ENCODE measurements around the gene CACHD1. TPM values are rescaled to one million over a fixed set of nuclear protein-coding genes. Genes with fewer than 3 reads are reported as not detected.

The CACHD1 gene
- total RNA-seq, 1 experiment from 2014 or later, result 8.4 TPM

DNA sequence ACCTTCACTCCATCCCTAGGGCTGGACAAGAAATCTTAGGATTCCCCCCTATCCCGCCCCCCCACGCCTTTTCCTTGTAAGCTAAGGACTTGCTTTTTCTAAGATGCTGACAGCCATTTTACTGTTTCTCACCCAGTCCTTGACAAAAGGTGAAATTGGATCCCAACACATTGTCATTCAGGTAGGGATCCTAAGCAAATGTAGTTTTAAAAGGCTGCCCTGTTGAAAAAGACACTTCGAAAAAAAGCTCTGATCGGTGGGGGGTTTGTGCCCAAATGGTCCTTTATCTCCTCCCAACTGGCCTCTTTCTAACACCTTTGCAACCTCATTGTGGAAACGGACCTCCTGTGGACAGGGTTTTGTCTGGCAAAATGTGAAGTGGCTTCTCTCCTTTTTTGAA is 2.9 kb downstream of the CACHD1 start:
- POLR2A ChIA-PET, result no interaction called here
- Histone ChIP-seq H3K9ac (ENCODE audit: low read length) (no peak overlapping the region), H3K79me2 (ENCODE audit: insufficient read depth, low read length) (peaks cover 15% of the 10 kb centered on the region), H3K36me3 (ENCODE audit: control insufficient read depth in 1 of 2, insufficient read depth in 2 of 2, low read length in 2 of 2) (no peaks in the 10 kb centered on the region), H3K27ac (ENCODE audit: low read depth, low read length) (no peak overlapping the region), H3K9me2 (ENCODE audit: insufficient read depth) (no peaks in the 10 kb centered on the region), H3K4me1 (ENCODE audit: control insufficient read depth in 1 of 2, insufficient read depth in 2 of 2, low read length in 2 of 2) (peaks cover 8 to 24% of the 10 kb centered on the region in 2 experiments; a peak in 3 of 4 replicates), H4K20me1 (ENCODE audit: insufficient read depth) (no peaks in the 10 kb centered on the region), H3K9me3 (ENCODE audit: control insufficient read depth in 1 of 2, insufficient read depth in 1 of 2, low read depth in 1 of 2, low read length in 2 of 2) (no peaks in the 10 kb centered on the region), H3K4me2 (ENCODE audit: low read length) (no peak overlapping the region), H3K27me3 (ENCODE audit: insufficient read depth, low read length) (no peaks in the 10 kb centered on the region), H3K4me3 (replicated peaks in 1 of 2; ENCODE audit: low read depth in 1 of 2, low read length in 2 of 2) (no peak overlapping the region), H2AFZ (ENCODE audit: low read depth, low read length, poor library complexity, severe bottlenecking) (no peak overlapping the region)
- intact Hi-C loops (cut with micrococcal nuclease), result loop anchor here (10.0 kb wide), 1 partner anchor 352 kb away; no protein-coding TSS in a partner anchor
- no TSS peak for BruUV-seq (replicated peaks)
- TF ChIP-seq ZFX (IDR thresholded peaks at IDR 0.05) (no peak), POLR2AphosphoS5 (IDR thresholded peaks at IDR 0.05; ENCODE audit: low read depth, low read length) (no peak), EGR1 (IDR thresholded peaks at IDR 0.05; ENCODE audit: low read depth) (no peak), YY1 (IDR thresholded peaks at IDR 0.05; ENCODE audit: extremely low read depth, insufficient replicate concordance, low read depth, low read length) (no peak), SRF (IDR thresholded peaks at IDR 0.05; ENCODE audit: low read depth) (no peak), RAD21 (IDR thresholded peaks at IDR 0.05; ENCODE audit: low read depth) (no peak)
- TF ChIP-seq, protein P1, sequence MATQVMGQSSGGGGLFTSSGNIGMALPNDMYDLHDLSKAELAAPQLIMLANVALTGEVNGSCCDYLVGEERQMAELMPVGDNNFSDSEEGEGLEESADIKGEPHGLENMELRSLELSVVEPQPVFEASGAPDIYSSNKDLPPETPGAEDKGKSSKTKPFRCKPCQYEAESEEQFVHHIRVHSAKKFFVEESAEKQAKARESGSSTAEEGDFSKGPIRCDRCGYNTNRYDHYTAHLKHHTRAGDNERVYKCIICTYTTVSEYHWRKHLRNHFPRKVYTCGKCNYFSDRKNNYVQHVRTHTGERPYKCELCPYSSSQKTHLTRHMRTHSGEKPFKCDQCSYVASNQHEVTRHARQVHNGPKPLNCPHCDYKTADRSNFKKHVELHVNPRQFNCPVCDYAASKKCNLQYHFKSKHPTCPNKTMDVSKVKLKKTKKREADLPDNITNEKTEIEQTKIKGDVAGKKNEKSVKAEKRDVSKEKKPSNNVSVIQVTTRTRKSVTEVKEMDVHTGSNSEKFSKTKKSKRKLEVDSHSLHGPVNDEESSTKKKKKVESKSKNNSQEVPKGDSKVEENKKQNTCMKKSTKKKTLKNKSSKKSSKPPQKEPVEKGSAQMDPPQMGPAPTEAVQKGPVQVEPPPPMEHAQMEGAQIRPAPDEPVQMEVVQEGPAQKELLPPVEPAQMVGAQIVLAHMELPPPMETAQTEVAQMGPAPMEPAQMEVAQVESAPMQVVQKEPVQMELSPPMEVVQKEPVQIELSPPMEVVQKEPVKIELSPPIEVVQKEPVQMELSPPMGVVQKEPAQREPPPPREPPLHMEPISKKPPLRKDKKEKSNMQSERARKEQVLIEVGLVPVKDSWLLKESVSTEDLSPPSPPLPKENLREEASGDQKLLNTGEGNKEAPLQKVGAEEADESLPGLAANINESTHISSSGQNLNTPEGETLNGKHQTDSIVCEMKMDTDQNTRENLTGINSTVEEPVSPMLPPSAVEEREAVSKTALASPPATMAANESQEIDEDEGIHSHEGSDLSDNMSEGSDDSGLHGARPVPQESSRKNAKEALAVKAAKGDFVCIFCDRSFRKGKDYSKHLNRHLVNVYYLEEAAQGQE (IDR thresholded peaks at IDR 0.05; ENCODE audit: low read depth), result no peak
- no peak for DNase-seq (ENCODE audit: low read depth, low spot score)
- CTCF ChIA-PET, result no interaction called here
- no peak for ATAC-seq
- RAD21 ChIA-PET (ENCODE audit: low non-redundant PET in 1 of 2, low total read pairs in 2 of 2, uncharacterized antibody in 2 of 2, unreplicated experiment in 2 of 2), result no interaction called here

Measured in HCT116 (cell line).